HCEC 1CT (cell line): ENCODE results near the gene CAMP.

ENCODE experiments used
- DNase-seq: peaks from one replicate; pipeline ENCODE4 v3.0.0-alpha.2; 2017

The CAMP gene

DNA sequence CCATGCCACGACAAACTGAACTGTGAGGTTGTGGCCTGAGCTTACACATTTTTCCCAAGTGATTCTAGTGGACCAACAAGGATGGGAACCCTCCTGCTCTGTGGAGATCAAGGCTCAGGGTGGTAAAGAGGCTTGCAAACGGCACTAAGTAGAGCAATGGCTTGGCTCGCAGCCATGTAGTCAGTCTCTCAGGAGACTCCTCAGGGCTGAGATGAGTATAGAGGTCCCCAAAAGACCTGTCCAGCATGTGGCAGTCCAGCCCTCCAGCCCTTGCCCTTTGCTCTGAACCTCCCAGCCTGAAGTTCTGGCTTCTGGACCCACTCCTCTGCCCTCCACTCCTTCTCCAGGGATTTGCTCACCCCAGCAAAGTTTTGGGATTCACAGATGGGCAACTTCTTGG is 8.3 kb upstream of the CAMP start:
- no peak for DNase-seq

DNA sequence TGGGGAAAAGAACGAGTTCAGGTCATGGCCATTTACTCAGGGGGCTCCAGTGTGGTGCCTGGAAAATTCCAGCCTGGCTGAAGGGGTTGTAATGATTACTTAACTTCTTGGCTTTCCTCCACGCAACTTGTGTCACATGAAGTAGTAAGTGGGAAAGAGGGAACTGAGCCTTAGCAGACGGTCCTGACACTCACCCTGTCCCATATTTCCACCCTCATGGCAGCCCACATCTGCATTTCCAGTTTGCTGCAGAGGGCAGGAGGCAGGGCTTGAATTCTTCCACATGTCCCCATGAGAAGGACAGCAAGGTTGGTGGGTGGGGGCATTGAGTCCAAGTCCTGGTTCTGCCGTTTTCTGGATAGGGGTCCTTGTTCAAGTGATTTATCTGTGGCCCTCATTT is 7.8 kb upstream of the CAMP start:
- no peak for DNase-seq

GRCh38 chr3:48215876-48216275 is 7.4 kb upstream of the CAMP start:
- no peak for DNase-seq

DNA sequence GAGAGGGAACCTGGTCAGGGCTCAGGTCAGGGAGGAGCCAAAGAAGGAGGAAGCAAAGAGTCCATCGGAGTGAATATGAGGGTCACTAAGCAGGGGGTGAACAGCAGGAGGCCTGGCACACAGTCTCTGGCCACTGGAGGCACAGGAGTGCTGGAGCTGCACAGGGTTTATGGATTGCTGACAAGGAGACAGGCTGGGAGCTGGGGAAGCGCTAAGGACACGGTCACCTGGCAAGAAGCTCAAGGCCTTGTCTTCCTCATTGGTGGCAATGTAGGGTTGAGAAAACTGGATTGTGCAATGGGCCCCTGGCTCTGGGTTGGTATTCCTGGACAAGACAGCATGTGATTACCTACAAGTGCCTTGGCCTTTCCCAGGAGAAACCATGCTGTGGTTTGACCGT is 5.8 kb upstream of the CAMP start:
- DNase-seq: no peak

DNA sequence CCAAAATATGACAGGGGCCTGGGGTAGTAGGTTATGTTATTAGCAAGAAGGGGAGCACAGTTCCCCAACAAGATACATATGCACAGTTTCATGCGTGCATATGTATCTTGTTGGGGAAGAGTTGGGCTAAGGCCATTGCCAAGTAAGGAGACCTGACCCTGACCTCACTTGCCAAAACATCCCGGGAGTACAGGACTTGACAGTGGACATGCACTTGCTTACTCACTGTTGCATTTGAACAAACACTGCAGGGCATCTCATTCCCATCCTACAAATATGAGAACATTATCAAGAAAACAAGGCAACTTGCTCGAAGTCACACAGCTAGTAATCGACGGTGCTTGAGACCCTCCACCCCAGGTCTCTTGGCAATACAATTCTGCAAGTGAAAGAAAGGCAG is 4.8 kb upstream of the CAMP start:
- DNase-seq: no peak

- DNase-seq: no peak
These were observed 3.8 kb upstream of the CAMP start for GRCh38 chr3:48219543-48219942.

DNA sequence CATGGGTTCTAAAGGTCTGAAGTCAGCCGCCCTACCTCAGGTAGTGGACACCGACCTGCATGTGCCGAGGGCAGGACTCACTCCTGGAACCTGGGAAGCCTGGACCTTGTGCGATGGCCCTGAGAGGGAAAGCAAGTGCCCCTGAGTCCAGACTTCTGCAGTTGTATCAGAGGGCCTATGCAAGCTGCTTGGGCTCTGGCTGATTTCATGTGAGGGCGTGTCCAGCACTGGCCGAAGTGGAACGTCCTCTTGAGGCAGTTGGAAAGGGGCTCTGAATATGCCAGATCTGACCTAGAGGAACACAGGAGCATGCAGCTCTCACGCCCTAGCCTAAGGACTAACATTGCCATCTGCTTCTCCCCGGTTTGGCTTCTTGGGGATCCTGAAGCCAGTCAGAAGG is 2.5 kb upstream of the CAMP start:
- DNase-seq: no peak

DNA sequence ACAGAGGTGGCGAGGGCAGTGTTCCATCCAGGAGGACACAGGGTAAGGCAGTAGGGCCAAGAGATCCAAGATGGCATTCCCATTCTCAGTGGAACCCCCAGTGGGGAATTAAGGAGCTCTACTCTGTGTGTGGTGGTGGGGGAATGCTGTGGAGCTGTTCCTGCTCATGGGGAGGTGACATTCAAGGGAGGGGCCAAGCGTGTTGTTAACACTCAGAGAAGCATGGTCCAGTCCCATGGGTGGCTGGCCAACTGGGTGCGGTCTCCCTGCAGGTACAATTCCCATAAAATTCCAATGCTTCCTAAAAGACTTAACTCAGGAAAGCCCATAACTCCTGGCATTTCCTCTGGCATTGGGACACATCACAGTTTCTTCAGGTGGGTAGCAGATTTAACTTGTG is 2.3 kb downstream of the CAMP start:
- DNase-seq: no peak

DNA sequence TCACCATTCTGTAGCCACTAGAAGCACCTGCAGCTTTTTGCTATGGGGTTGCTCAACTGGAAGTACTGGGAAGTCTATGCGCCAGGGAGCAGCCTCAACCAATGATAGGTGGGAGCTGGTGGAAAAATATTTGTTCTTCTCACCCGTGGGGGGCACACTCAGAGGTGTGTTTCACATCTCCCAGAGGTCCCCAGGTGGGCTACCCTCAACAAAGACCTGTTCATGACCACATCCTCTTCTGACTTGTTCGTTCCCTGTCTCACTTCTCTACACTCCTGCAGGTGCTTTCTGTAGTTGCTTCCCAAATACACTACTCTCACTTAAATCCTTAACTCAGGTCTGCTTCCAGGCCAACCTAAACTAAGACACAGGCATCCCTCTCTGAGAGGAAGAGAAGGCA is 3.6 kb downstream of the CAMP start:
- no peak for DNase-seq

GRCh38 chr3:48232232-48232631 is 8.9 kb downstream of the CAMP start:
- no peak for DNase-seq

DNA sequence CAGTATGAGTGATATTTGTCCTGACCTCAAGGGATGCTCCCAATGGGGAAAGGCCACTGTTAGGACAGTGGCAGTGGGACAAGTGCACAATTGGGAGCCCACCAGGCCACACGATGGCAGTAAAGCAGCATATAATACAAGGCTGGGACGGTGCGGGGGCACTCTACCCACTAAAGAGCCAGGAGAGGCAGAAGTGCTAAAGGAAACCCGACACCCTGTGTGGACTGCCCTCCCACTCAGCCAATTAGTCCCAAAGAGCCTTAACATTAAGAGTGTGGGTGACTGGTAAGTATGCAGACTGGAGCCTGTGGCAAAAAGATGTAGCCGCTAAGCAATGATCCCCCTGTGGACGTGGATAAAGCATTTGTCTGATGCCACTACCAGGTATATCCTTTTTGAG is 9.4 kb downstream of the CAMP start:
- DNase-seq: peak; percentile 69

GRCh38 chr3:48233542-48233941 is 10.2 kb downstream of the CAMP start:
- DNase-seq: no peak

DNA sequence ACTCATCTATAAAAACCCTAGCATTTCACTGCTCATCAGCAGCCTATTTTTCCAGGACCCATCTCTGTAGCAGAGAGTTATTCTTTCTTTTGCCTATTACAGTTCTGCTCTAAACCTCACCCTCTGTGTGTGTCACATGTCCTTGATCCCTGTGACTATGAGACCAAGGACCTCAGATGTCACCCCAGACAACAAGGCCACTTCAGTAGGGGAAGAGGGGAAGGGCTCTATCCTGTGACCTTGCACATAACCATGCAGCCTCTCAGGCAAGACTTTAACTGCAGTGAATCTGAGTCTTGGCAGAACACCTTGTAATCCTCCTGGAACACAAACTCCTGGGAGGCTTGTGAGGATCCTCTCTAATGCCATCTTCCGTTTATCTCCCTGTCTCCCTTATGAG is 13.2 kb downstream of the CAMP start:
- DNase-seq: no peak

DNA sequence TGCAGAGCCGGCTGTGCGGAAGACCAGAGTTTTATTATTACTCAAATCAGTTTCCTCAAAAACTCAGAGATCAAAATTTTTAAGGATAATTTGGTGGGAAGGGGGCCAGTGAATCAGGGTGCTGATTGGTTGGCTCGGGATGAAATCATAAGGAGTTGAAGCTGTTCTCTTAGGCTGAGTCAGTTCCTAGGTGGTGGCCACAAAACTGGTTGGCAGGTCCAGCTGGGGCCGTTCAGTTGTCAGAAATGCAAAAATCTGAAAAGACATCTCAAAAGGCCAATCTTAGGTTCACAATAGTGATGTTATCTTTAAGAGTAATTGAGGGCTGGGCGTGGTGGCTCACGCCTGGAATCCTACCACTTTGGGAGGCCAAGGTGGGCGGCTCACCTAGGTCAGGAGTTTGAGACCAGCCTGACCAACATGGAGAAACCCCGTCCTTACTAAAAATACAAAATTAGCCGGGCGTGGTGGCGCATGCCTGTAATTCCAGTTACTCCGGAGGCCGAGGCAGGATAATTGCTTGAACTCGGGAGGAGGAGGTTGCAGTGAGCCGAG is 15.3 kb downstream of the CAMP start:
- no peak for DNase-seq

- DNase-seq: no peak
These were observed 17.0 kb downstream of the CAMP start for GRCh38 chr3:48240000-48240963.

GRCh38 chr3:48241796-48242455 is 18.6 kb downstream of the CAMP start:
- no peak for DNase-seq

DNA sequence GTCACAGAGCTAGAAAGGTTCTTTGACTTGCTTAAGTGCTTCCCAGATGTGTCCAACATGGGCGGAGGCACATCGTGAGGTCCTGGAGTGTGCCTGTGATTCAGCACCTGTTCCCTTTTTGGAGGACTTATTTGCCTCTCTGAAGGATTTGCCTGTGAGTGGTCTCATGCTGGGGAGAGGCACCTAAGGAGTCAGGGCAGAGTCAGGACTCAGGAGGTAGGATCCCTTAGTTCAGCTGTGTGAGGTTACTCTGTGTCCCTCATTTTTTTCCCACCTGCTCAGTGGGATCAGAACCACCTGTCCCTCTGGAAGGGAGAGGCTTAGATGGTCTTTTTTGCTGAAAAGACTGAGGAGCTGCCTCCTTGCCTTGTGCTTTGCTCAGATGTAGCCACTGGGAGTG is 20.6 kb downstream of the CAMP start:
- DNase-seq: no peak

GRCh38 chr3:48244461-48244860 is 21.2 kb downstream of the CAMP start:
- no peak for DNase-seq

- DNase-seq: no peak
These were observed 21.8 kb downstream of the CAMP start for GRCh38 chr3:48245136-48245535.

DNA sequence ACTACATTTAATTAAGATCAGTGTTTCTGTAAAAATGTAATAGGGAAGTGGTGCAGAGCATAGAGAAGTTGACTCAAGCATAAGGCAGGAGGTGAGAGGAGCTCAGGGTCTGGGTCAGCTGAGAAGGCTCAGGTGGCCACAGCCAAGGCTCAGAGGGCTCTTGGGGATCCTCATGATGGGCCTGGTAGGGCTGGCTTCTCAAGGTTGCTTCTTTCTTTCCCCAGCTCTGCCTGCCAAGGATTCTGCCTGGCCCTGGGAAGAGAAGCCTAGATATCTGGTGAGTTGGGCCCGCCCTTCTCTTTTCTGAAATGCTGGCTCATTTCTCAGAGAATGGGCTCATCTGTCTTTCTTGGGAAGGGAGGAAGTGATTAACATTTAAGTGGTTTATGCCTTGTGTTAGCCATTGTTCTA is 24.1 kb downstream of the CAMP start:
- DNase-seq: no peak

DNA sequence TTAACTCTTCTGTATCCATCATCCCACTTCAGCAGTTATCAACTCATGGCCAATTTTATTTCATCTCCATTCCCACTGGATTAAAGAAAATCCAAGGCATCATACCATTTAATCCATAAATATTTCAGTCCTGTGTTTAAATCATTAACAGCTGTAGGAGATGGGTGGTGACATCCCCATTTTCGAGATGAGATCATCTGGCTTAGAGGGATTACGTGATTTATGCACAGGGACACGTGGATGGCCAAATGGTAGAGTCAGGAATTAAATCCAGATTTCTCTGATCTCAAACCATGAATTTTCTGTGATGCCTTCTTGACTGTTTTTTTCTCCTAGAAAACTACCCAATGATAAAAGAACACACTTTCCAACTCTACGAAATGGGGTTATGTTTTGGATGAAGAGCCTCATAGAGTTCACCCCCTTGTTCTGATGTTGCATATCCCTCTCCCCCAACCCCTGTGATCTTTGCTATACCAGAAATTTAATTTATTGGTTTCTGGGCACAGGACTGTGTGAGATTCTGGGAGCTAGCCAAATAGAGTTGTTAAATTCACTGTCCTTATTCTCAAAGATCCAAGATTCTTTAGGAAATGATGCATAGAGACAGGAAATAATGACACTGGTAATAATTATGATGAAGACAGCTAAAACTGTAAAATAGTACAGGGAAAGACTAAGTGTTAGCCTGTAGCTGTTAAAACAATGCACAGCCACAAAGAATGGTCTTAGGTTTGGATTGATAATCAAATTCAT is 25.0 kb downstream of the CAMP start:
- no peak for DNase-seq

- DNase-seq: no peak
These were observed 33.3 kb downstream of the CAMP start for GRCh38 chr3:48256557-48256956.

DNA sequence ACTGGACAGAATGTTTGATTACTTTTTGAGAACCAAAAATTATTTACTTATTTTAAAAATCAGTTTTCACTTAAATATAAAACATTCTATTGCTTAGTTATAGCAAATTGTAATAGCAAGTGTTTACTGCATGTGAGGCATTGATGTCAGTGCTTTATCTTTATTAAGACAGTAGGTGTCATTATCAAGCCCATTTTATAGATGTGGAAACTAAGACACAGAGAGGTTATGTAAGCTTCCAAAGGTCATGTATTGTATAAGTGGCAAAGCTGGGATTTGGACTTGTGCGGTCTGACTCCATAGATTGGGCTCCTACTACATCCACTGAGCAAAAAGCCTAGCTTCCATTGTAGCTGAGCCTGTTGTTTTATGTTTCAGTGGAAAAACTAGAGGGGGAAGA is 35.2 kb downstream of the CAMP start:
- no peak for DNase-seq
